HPDE6-E6E7 (cell line): Measurements from ENCODE around the gene STYXL2.

Experiments used
- DNase-seq: peaks from one replicate; pipeline ENCODE4 v3.0.0; 2011; ENCODE audit warnings: missing footprints; ENCODE audit errors: extremely low spot score

STYXL2 gene

DNA sequence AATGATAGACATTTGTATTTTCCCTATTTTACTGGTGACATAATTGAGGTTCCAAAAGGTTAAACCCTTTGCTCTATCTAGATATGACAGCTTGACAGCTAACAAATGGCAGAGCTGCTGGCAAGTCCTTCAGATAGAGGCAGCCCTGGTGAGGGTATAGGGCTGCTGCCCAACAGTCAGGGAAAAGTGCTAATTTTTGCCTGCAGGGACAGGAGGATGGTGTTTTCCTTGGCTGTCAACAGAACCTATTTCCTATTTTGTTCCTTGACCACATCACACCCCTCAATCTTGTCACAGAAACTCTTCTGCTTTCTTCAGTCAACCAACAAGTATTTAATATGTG, 16.0 kb upstream of the STYXL2 start:
- no peak for DNase-seq

DNA sequence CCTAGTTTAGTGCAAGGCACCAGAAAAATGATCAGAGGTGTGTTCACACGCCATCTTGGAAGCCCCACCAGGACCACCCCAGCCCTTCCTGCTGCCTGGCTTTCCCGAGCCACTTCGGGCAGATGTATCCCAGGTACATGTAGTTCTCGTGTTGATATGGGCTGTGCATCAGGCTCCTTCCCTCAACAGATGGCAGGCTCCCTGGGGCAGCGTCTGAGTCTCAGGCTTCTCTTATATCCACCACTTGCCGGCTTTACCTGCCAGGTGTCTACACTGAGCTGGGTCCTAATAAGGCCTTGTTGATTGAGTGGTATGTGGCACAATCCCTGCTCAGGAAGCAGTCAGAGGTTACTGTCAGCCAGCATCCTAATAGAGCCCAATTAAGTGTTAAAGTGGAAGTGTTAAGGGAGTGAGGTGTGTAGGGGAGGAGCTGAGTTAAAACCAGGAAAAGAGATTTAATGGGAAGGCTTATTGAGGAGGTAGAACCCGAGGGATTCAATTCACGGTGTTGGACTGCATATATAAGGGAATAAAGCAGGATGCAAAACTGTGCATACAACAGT, 12.2 kb upstream of the STYXL2 start:
- no peak for DNase-seq

DNA sequence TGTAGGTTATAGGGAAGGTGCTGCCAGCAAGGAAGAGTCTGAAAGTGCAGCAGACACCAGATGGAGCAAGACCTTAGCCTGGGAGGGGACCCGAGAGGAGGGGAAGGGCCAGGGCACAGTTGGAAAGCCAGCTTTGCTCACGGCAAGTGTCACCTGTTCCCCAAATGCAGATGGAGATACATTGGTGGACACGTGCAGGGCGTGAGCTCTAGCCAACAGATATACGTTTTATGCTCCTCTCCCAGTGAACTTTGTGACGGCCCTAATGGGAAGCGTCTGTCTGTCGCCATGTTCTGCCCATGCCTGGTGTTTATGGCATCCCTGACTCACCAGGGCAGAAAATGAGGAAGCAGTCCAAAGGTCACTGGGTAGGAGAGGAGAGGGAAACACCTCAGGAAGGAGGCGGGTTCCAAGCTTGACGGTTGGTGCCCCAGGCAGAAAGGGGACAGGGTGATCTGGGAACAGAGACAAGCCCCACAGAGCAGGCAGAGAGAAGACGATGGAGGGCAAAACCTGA, 11.3 kb upstream of the STYXL2 start:
- peak; percentile 61 for DNase-seq

DNA sequence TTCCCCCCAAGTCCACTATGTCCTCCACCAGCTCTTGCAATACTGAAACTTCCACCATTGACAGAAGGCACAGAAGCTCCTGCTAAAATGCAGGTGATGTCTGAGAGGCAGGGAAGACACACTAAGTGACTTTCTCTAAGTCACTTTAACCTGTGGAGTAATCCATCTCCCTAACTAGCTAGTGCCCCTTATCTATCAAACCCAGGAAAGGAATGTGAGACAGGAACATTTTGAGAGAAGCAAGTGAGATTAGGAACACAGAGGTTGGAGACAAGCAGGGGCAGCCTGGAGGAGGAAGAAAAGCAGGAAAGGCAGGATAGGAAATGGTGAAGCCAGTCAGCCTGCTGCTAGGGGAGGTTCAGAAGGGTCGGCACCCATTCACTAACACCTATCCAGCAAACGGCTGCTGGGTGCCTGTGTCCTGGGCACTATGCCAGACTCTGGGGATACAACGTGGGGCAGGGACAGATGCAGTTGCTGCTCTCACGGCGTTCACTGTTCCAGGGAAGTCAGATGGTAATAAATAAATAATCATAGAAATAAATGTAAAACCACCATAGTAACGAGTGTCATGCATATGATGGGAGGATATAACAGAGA, 10.7 kb upstream of the STYXL2 start:
- DNase-seq: no peak

DNA sequence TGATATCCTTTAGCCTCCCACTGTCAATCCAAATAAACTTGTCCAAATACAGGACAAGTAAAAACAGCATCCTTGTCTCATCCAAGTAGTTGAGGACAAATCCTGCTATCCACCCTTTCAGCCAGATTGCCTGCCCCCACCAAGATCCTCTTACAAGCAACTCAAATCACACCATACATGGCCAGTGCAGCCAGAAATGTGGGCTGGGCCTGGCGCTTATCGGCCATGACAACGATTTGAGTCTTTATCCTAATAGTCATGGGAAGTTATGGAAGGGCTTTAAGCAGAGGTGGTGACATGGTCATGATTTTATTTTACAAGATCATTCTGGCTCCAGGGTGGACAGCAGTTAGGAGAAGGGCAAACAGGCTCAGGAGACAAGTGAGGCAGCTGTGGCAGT, 10.0 kb upstream of the STYXL2 start:
- no peak for DNase-seq

DNA sequence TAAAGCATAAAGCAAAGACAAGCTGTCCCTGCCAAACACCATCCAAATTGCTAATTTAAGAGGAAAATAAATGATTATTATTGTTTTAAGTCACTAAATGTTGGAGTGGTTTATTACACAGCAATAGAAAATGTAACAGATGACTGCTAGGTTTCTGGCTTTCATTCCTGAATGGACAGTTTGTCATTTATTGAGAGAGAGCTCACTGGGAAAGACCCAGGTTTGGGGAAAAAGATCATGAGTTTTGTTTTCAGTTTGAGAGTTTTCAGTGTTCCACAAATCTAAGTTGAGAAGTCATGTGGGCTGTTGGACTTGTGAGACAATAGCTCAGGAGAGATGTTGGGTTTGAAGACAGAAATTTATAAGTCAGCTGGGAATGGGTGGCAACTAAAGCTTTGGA, 9.1 kb upstream of the STYXL2 start:
- DNase-seq: no peak

DNA sequence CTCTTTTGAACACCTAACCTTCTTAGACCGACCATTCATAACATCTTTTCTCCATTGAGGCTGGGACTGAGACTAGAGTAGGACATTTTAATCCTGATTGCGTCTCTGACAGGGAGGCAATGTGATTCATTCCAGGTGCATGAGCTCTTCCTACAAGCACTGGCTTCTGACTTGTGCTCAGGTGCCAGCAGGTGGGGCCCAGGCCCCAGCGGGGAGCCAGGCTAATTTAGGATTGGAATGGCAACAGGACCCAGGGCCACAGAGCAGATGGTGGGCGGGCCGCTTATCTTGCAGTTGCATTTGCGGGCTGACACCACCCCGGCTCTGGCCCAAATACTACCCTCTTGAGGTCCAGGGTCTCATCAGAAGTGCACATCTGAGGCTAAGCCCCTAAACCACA, 7.8 kb upstream of the STYXL2 start:
- no peak for DNase-seq

DNA sequence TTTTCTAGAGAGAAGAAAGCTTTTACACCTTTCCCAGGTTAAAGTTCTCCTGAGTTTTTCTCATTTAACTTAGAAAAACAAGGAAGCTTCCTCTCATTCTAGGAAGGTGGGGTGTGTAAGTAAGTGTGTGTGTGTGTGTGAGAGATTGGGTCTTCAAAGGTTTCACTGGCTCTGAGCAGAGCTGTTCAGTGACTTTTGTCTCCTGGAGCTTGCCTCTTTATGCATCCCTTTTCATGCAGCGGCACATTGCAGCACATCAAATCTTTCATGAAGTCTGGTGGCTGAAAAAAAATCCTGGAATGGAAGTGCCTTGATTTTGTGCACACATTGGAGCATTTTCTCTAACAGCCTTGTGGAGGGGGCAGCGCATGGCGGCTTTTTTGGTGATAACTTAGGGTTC, 7.1 kb upstream of the STYXL2 start:
- no peak for DNase-seq

DNA sequence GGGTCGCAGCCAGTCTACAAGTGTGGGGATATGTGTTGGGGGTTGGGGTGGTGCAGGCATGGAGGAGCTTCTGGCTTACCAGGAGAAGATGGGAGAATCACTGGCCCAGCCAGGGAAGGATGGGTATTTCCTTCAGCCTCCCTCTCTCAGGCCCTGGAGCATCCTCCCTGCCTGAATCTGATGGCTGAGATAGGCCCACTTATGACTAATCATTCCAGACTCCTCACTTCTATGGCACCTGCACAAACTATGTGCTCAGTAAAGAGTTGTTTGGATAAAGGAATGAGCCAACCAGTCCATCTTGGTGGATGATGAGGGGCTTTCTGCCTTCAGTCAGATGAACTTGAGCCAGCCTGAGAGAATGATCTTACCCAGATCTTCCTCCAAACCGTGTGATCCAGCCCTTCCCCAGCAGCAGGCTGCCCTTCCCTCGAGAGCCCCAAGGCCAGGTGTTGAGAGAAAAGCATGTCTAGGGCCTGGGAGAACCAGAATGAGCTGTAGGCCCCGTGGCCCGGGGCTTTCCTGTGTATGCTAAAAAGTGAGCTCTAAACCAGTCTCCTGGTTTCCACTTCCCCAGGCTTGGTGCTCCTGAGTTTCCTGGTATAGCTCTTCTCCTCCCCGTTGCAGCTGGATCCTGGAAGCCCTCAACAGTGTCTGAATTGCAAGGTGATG, 5.0 kb upstream of the STYXL2 start:
- no peak for DNase-seq

DNA sequence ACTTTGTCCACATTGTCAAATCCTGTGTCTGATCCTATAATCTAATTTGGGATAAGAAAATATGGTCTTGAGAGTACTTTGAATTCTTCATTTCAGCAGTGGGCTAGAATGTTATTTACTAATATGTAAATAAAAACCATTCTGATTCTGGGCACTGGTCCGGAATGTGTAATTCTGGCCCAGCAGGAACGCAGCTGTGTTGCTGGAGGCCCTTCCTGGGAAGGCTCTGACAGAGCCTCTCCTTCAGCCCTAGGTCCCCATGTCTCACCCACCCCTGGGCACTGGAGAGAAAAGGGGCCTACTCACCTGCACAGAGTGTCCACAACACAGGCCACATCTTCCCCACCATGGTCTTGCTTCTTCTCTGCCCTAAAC, 3.9 kb upstream of the STYXL2 start:
- DNase-seq: no peak

DNA sequence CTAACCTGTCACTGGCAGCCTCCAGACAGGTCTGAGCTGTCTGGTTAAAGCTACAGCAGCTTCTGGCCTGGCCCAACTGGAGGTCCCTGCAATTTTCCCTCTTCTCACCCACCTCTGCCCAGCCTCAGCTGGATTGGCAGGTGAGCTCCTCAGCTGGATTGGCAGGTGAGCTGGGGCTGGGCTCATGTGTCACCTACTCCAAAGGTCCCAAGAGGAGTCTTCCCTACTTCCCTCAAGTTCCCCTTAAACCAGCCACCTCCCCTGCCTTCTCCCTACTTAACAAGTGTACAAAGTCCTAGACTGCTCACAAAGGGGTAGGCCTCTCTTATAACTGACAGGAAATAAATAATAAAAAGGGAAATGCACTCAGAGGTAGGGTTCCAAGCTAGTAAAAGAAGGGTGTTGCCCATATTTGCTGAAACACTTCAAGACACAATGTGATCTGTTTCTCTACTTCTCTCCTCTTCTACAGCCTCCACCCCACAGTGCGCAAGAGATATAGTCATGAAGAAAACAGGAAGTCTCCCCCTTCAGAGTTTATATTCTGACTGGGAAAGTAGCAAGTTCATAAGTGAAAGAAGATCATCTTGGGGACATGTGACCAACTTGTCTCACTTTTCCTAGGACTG, 3.4 kb upstream of the STYXL2 start, which contains the start of gene GPA33:
Gene GPA33 (minus strand): TSS at position 64 of the 629 bp plus-strand sequence. CDS start 90 bp downstream, outside the sequence.
- no peak for DNase-seq

DNA sequence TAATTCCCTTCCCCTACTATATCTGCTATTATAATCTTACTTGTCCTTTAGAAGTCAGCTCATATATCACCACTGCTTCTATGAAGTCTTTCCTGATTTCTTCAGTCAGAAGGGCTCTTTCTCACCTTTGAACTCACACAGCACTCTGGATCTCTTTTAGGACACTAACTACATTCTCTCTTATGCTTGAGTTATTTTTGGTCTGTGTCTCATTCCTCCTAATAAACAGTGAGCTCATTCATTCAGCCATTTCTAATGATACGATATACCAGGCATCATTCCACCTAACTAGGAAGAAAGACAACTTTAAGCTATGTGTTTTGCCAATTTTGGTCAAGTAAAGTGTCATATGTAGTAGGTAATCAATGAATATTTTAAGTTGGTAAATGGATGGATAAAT, 1.2 kb upstream of the STYXL2 start:
- no peak for DNase-seq

DNA sequence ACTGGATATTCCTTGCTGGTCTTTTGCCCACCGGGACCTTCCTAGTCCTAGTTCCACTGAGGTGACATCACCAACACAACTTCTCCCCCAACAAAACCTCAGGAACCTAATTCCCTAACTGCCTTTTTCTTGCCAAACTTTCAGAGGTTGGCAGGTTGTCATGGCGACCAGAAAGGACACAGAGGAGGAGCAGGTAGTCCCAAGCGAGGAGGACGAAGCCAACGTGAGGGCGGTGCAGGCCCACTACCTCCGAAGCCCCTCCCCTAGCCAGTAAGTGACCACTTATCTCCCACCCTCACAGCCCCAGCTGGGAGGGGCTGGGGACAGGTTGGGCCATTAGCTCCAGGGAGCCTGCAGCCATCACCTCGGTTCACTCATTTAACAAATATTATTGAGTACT, 815 bp downstream of the STYXL2 start:
- no peak for DNase-seq

DNA sequence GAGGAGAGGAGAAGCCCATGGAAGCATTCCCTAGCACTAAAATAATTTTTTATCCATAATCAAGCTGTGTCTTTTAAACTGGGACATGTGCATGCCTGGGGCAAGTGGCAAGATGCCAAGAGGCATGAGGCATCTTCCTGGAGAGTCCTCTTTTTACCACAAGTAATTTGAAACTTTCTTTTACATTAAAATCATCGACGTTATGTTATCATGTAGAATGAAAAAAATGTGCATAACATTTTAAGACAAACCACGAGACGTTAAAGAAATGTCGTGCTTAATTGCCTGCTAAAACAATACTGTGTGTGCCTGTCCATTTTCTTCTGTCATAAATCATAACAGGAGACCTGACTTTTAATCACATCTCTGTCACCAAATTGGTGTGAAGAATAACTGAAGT, 1.5 kb downstream of the STYXL2 start:
- DNase-seq: peak; percentile 58

DNA sequence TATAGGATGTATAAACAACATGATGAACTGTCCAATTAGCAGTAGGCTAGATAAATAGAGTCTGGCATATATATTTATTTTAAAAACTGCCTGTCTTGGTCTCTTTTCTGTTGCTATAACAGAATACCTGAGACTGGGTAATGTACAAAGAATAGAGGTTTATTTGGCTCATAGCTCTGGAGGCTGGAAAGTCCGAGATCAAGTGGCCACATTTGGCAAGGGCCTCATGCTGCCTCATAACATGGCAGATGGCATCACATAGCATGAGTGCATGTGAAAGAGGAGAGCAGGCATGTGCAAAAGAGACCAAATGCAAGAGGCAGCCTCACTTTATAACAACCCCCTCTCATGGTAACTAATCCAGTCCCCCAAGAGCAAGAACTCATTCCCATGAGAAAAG, 6.0 kb downstream of the STYXL2 start:
- DNase-seq: no peak

DNA sequence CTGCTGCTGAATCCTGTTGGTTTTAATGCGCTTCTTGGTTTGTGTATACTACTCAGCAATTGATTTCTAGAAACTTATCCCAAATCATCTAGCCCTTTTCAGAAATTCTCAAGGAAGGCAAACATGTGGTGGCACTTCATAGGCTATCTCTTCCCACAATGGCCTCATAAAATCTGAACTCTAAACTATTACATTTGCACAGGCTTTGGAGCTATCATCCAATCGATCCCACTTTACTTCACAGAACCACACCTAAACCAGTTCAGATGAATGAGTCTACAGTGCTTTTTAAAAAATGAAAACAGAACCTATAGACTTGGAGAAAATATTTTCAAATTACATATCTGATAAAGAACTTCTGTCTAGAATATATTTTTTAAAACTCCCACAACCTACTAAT, 6.9 kb downstream of the STYXL2 start:
- DNase-seq: no peak

DNA sequence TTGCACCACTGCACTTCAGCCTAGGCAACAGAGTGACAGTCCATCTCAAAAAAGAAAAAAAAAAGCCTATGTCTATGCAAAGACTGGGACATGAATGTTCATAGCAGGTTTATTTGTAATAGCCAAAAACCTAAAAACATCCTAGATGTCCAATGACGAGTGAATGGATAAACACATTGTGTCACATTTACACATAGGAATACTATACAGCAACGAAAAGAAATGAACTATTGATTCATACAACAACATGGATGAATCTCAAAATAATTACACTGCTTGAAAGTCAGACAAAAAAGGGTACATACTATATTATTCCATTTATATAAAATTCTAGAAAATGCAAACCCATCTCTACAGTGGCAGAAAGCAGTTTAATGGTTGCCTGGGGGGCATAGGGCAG, 7.9 kb downstream of the STYXL2 start:
- DNase-seq: no peak

DNA sequence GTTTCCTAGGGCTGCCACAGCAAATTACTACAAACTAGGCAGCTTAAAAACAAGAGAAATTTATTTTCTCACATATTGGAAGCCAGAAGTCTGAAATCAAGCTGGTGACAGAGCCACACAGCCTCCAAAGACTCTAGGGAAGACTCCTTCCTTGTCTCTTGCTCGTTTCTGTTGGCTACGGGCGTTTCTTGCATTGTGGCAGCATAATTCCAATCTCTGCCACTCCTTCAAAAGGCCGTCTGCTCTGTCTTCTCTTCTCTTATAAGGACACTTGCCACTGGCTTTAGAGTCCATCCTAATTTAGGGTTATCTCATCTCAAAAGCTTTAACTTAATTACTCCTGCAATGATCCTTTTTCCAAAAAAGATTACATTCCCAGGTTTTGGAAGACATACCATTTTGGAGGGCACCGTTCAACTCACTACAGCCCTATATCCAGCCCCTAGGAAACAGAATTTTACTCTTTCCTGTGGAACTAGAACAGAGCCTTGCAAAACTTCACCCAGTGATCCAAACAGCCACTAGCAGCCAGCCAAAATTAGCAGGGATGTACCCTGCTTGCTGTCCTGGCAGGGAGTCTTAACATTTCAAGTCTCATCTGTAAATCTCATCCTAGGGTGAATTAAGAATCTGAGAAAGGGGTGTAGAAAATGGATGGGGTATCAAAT, 9.2 kb downstream of the STYXL2 start:
- no peak for DNase-seq

DNA sequence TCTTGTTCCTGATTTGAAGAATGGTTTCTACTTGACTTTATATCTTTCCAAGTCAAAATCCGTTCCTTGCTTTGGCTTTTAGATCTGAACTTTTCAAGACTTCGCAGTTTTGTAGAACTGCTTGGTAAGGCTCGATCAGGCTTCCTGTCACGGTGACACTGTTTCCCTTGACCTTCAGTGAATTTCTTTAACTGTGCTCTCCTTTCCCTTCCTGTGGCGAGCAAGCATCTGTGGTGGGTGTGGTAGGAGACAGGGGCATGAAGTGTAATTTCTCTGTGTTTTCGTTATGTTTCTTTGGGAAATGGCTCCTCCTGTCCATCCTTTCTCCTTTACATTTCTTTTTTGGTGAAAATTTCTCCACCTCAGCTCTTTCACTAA, 10.4 kb downstream of the STYXL2 start:
- DNase-seq: no peak

DNA sequence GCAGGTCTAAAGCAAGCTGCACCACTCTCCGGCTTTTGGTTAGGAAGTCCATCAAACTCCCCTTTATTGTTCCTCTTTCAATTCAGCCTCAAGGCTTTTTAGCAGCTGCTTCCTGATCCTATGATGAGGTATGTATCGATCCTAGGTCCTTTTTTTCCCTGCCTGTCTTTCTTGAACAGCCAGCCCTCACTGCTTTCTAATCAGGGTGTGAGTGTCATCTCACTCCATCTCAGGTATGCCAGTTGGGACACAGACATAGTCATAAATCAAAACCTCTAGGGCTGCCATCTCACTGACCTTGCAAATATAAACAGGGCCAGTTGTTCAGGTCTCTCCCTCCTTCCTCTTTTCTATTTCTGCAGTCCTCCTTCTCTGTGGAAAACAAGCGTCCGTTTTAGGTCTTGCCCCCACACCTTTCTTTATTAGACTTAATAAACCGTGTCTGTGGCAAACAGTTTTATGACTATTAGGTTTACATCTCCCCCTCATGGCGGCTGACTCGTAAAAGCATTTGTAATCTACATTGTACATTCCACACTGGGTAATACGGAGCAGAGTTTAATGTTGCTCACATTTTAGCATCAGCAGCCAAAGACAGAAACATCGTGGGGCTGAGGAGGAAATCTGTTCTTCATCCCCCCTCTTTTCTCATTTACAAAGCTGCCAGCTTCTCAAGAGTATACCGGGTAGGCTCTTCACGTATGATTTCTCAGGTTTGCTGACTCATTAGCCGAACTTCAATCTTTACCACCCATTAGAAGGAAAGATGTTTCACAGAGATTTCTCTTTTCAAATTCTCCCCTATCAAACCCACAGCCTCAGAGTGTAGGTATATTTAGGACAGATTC, 11.6 kb downstream of the STYXL2 start:
- DNase-seq: no peak

DNA sequence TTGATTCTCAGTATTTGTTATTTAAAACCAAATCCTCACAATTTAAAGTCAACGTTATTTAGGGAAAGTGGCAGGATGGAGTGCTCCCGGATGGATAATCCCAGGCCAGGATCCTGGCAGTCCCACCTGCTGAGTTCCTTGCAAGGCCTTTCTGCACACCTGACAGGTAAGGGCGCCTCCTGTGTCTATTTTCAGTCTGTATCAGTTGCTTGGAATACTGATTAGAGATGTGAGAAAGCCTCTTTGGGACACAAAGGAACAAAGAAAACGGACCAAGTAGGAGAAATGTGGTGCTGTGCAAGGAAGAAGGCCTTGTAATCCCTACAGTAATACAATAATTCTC, 12.2 kb downstream of the STYXL2 start:
- DNase-seq: no peak

DNA sequence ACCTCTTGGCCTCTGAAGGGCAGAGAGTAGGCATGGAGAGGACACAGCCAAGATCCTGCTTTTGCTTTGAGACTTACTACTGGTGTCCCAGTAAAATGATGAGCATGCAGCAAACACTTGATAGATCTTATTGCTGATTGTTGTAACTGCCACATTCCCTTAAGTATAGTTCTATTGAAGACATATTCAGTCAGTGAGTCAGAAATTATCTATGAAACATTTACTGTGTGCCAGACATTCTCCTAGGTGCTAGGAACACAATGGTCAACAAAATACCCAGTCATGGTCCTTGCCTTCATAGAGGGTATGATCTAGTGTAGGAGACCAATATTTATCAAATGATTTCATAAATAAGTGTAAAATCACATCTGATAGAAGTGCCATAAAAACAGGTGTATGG, 13.6 kb downstream of the STYXL2 start:
- no peak for DNase-seq
